Nephron progenitor cell (in vitro differentiated cells): Measurements from ENCODE around the gene RPH3AL.
"Not testable (repeated sequence)": the region's sequence is repeated elsewhere in the genome, so short reads cannot be mapped to it uniquely, and the experiment has no call there.

Experiments
- DNase-seq: peaks from one replicate; pipeline ENCODE4 v3.0.0; 2021
- H3K27ac Mint-ChIP-seq: 2 replicates; pipeline ENCODE4 v1.8.0; 2021; ENCODE audit warnings: mild to moderate bottlenecking, moderate library complexity, mixed read lengths
- H3K27me3 Mint-ChIP-seq: 2 replicates; pipeline ENCODE4 v1.8.0; 2021; ENCODE audit warnings: mild to moderate bottlenecking, low read depth, mixed read lengths; ENCODE audit not compliant: poor library complexity
- H3K36me3 Mint-ChIP-seq: 2 replicates; pipeline ENCODE4 v1.8.0; 2021; ENCODE audit warnings: low read depth, mixed read lengths
- H3K4me1 Mint-ChIP-seq: 2 replicates; pipeline ENCODE4 v1.8.0; 2021; ENCODE audit warnings: mixed read lengths
- H3K4me3 Mint-ChIP-seq: 2 replicates; pipeline ENCODE4 v1.8.0; 2021; ENCODE audit warnings: mild to moderate bottlenecking, moderate library complexity, mixed read lengths
- H3K9me3 Mint-ChIP-seq: 2 replicates; pipeline ENCODE4 v1.8.0; 2021; ENCODE audit warnings: mild to moderate bottlenecking, moderate library complexity, mixed read lengths
- TF ChIP-seq, protein P1 (sequence below): fragments of 200-600 bp; sonication (generic); IDR thresholded peaks from 2 replicates; pipeline ENCODE4 v1.5.0; 2021; ENCODE audit warnings: antibody characterized with exemption

RPH3AL gene

DNA sequence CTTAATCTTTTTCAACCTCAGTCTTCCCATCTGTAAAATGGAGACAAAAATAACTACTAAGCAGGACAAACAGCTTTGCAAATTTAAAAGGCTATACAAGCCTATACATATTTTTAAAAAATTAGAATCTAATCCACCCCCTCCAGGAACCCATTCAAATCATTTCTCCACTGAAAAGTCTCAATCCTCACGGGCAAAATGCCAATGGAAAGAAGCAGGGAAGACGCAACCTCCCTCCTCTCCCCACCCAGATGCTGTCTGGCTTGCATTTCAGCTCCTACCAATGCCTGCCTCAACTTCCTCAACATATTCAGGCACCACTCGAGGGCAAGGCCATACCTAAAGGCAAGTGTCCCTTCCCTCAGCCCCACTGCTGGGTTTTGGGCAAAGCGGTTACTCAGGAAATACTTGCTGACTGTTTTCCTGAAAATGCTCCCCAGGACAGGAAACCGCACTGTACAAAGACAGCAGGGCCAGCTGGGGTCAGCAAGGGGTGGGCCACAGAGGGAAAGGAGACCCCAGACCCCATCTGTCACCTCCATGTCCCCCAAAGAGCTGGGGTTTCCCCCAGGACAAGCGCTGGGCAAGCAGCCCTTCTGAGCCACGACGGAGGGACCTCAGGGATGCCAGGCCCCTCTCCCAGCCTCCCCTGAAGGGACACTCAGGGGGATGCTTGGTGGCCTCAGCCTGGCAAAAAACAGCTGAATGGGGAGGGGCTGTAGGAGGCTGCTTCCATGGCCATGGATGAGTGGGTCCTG lies 123.5 kb downstream of the RPH3AL start:
- no peaks in the 10 kb centered on the region for H3K9me3 Mint-ChIP-seq
- H3K27me3 Mint-ChIP-seq = peaks cover 4% of the 10 kb centered on the region
- no peak overlapping the region for H3K4me3 Mint-ChIP-seq
- no peak overlapping the region for H3K27ac Mint-ChIP-seq
- H3K36me3 Mint-ChIP-seq = no peaks in the 10 kb centered on the region
- TF ChIP-seq, protein P1, sequence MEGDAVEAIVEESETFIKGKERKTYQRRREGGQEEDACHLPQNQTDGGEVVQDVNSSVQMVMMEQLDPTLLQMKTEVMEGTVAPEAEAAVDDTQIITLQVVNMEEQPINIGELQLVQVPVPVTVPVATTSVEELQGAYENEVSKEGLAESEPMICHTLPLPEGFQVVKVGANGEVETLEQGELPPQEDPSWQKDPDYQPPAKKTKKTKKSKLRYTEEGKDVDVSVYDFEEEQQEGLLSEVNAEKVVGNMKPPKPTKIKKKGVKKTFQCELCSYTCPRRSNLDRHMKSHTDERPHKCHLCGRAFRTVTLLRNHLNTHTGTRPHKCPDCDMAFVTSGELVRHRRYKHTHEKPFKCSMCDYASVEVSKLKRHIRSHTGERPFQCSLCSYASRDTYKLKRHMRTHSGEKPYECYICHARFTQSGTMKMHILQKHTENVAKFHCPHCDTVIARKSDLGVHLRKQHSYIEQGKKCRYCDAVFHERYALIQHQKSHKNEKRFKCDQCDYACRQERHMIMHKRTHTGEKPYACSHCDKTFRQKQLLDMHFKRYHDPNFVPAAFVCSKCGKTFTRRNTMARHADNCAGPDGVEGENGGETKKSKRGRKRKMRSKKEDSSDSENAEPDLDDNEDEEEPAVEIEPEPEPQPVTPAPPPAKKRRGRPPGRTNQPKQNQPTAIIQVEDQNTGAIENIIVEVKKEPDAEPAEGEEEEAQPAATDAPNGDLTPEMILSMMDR = no peak
- peaks cover 53% of the 10 kb centered on the region for H3K4me1 Mint-ChIP-seq
- DNase-seq = no peak

DNA sequence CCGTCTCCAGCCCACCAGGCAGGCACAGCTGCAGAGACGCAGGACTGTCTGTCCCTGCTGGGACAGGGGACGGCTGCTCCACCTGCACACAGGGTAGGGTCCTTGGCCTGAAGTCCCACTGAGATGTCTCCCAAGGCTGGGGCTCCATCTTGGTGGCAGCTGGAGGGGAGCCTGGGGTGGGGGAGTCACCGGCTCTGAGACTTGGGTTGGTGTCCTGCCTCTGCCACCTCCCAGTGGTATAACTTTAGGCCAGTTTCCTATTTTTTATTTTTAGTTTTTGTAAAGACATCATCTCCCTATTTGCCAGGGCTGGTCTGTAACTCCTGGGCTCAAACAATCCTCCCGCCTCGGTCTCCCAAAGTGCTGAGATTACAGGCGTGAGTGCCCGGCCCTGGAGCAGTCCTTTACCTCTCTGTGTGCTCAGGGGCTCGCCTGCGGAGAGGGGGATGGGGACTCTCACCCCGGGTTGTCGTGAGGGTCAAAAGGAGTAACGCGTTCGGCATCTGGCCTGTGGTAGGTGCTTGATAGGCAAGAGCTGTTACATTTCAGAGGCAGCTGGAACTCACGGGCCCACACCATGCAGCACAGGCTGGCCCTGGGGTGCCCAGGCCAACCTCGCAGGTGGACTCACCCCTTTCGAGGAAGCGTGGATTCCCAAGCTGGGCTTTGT lies 124.5 kb downstream of the RPH3AL start:
- Mint-ChIP-seq H3K27me3 (peaks cover 4% of the 10 kb centered on the region), H3K27ac (no peak overlapping the region), H3K9me3 (no peaks in the 10 kb centered on the region), H3K36me3 (no peaks in the 10 kb centered on the region), H3K4me3 (no peak overlapping the region), H3K4me1 (peaks cover 48% of the 10 kb centered on the region)
- no peak for DNase-seq
- TF ChIP-seq, protein P1 = no peak

DNA sequence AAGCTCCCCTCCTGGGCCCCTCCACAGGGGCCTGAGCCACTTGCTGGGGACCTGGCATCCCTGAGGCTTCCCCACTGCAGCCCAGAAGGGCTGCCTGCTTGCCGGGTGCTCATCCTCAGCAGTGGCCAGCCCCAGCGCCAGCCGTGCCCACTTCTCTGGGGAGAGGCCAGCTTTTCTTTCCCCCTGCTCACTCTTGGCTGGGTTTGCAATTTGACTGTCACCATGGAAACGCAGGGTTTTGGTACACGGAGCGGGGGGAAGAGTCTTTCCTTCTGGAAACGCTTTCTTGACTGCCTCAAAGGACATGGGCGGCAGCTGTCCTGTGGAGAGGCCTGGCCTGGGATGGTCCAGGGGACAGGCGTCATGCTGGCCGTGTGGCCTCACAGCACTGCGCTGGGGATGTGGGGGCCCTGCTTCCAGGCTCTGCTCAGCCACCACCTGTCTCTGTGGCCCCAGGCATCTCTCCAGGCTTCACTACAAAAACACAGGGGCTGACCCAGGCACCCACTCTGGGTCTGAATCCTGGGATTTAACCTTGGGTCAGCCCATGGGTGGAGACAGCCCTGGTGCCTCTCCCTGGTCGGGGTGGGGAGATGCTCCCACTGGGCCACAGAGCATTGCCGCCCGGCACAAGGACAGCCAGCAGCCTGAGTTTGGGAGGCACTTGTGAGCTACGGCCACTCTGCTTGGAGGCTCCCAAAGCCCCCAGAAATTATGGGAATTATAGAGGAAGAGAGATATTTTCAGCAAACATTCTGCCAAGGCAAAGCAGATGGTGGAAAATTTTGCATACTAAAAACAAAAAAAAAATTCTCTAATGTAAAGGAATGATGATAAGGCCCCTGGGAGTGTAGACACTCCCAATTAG lies 125.3 kb downstream of the RPH3AL start:
- Mint-ChIP-seq H3K36me3 (no peaks in the 10 kb centered on the region), H3K4me3 (no peak overlapping the region), H3K27ac (no peak overlapping the region), H3K9me3 (no peaks in the 10 kb centered on the region), H3K27me3 (peaks cover 4% of the 10 kb centered on the region), H3K4me1 (peaks cover 40% of the 10 kb centered on the region)
- no peak for DNase-seq
- TF ChIP-seq, protein P1 = no peak

DNA sequence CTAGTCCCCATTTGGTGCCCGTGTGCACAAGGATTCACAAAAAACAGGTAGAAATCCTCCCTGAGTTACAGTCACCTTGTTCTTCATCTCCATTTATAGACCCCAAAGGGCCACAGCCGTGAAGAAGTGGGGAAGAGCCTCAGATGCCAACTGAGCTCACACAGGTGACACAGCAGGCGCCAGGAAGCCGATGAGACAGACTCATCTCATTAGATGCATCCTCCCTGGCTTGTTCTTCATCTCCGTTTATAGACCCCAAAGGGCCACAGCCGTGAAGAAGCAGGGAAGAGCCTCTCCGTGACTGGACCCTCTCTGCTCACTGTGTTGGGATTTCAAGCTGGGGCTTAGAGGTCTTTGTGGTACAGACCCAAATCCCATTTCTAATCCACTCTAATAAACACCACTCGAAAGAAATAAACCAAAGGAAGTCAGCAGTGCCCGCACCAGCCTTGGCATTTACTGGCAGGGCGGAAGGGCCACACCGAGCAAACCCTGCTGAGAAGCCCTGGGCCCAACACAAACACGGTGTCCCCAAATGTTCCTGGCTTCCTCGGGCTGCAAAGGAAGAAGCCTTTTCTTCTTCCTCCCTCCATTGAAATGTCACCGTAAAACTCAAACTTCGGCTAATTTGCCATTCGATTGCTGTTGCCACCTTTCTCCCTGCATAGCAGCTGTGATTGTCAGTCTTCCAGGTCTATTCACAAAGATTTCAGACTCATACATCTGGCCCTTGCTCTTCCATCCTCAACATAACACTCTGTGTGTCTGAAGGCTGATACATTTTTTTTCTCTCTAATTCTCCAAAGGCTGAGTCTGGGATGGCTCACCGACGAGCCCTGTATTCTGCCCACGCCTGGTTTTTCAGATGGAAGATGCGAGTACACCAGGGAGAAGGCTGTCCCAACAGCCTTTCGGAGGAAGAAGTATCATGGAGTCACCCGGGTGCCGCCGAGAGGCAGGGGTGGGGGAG lies 126.2 kb downstream of the RPH3AL start:
- no peak for DNase-seq
- peaks cover 4% of the 10 kb centered on the region for H3K27me3 Mint-ChIP-seq
- no peaks in the 10 kb centered on the region for H3K9me3 Mint-ChIP-seq
- TF ChIP-seq, protein P1 = no peak
- H3K27ac Mint-ChIP-seq = peak overlapping the region; percentile 42
- H3K36me3 Mint-ChIP-seq = no peaks in the 10 kb centered on the region
- H3K4me1 Mint-ChIP-seq = peaks cover 33% of the 10 kb centered on the region
- no peak overlapping the region for H3K4me3 Mint-ChIP-seq

DNA sequence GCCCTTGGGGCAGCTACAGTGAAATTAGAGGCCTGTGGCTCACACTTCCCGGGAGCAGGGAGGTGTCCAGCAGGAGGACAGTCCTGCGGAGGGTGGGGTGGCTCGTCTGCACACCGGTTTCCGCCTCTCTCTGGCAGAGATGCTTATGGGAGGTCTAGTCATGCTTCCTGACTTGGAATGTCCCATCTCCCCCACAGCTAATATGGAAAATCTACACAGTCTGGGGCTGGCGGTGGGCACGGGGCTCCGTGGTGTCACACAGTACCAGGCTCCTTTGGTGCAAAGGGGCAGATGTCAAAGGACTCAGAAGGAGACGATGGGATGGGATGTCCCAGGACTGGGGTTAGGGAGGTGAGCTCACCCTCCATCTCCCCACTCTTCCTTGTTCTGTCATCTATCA lies 127.1 kb downstream of the RPH3AL start:
- peak overlapping the region; percentile 42 for H3K27ac Mint-ChIP-seq
- no peaks in the 10 kb centered on the region for H3K36me3 Mint-ChIP-seq
- no peak for DNase-seq

DNA sequence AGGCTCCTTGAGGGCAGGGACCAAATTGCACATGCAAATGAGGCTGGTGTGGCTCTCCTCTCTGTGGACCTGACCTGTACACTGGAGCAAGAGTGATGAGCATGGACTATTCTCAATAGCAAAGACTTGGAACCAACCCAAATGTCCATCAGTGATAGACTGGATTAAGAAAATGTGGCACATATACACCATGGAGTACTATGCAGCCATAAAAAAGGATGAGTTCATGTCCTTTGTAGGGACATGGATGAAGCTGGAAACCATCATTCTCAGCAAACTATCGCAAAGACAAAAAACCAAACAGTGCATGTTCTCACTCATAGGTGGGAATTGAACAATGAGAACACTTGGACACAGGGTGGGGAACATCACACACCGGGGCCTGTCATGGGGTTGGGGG lies 128.0 kb downstream of the RPH3AL start:
- H3K27me3 Mint-ChIP-seq, DNase-seq, H3K27ac Mint-ChIP-seq, H3K9me3 Mint-ChIP-seq, H3K36me3 Mint-ChIP-seq, H3K4me3 Mint-ChIP-seq: not testable (repeated sequence)
- H3K4me1 Mint-ChIP-seq = peaks cover 20% of the 10 kb centered on the region

More for the DNA sequence above, 127.1 kb downstream of the RPH3AL start:
- peaks cover 25% of the 10 kb centered on the region for H3K4me1 Mint-ChIP-seq
- no peak overlapping the region for H3K4me3 Mint-ChIP-seq
- TF ChIP-seq, protein P1 = no peak
- H3K9me3 Mint-ChIP-seq = no peaks in the 10 kb centered on the region
- peaks cover 4% of the 10 kb centered on the region for H3K27me3 Mint-ChIP-seq
